ENCODE measurements around the gene FFAR3. TPM values are rescaled to one million over a fixed set of nuclear protein-coding genes. Genes with fewer than 3 reads are reported as not detected.

FFAR3 gene
- total and polyA plus RNA-seq, 4 donors, result 0.33 TPM; not detected in 3

DNA sequence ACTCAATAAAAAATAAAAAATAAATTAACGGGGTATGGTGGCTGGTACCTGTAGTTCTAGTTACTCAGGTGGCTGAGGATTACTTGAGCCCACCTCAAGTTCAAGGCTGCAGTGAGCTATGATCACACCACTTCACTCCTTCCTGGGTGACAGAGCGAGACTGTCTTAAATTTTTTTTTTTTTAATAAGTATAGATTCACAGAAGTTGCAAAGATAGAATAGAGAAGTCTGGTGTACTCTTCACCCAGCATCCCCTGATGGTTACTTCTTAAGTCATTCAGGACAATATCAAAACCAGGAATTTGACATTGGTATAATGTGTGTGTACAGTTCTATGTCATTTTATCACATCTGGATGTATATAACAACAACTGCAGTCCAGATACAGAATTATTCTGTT lies 37.0 kb upstream of the FFAR3 start:
- no peaks in the 10 kb centered on the region for H3K9me3 ChIP-seq (ENCODE audit: control insufficient read depth in 4 of 4, low read length in 3 of 4)
- no peaks in the 10 kb centered on the region for H3K27me3 ChIP-seq (ENCODE audit: control insufficient read depth in 4 of 4, insufficient read depth in 4 of 4, low read length in 3 of 4)
- TF ChIP-seq JUND (IDR thresholded peaks at IDR 0.05) (no peak), NR2F2 (IDR thresholded peaks at IDR 0.05) (no peak), FOXA1 (IDR thresholded peaks at IDR 0.05) (no peak), SP1 (IDR thresholded peaks at IDR 0.05) (no peak), FOXA2 (IDR thresholded peaks at IDR 0.05) (no peak), RAD21 (IDR thresholded peaks at IDR 0.05) (no peak), GABPA (IDR thresholded peaks at IDR 0.05 in 1 of 2, conservative IDR thresholded peaks at IDR 0.05 in 1 of 2) (no peak), RXRA (IDR thresholded peaks at IDR 0.05) (no peak), TAF1 (conservative IDR thresholded peaks at IDR 0.05) (no peak), HNF4G (IDR thresholded peaks at IDR 0.05) (no peak), EGR1 (IDR thresholded peaks at IDR 0.05; ENCODE audit: low read depth in 2 of 2) (no peak), YY1 (IDR thresholded peaks at IDR 0.05) (no peak)
- TF ChIP-seq, protein P1, sequence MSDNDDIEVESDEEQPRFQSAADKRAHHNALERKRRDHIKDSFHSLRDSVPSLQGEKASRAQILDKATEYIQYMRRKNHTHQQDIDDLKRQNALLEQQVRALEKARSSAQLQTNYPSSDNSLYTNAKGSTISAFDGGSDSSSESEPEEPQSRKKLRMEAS (IDR thresholded peaks at IDR 0.05), result no peak
- TF ChIP-seq, protein P2, sequence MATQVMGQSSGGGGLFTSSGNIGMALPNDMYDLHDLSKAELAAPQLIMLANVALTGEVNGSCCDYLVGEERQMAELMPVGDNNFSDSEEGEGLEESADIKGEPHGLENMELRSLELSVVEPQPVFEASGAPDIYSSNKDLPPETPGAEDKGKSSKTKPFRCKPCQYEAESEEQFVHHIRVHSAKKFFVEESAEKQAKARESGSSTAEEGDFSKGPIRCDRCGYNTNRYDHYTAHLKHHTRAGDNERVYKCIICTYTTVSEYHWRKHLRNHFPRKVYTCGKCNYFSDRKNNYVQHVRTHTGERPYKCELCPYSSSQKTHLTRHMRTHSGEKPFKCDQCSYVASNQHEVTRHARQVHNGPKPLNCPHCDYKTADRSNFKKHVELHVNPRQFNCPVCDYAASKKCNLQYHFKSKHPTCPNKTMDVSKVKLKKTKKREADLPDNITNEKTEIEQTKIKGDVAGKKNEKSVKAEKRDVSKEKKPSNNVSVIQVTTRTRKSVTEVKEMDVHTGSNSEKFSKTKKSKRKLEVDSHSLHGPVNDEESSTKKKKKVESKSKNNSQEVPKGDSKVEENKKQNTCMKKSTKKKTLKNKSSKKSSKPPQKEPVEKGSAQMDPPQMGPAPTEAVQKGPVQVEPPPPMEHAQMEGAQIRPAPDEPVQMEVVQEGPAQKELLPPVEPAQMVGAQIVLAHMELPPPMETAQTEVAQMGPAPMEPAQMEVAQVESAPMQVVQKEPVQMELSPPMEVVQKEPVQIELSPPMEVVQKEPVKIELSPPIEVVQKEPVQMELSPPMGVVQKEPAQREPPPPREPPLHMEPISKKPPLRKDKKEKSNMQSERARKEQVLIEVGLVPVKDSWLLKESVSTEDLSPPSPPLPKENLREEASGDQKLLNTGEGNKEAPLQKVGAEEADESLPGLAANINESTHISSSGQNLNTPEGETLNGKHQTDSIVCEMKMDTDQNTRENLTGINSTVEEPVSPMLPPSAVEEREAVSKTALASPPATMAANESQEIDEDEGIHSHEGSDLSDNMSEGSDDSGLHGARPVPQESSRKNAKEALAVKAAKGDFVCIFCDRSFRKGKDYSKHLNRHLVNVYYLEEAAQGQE (IDR thresholded peaks at IDR 0.05), result no peak
- TF ChIP-seq, protein P3, sequence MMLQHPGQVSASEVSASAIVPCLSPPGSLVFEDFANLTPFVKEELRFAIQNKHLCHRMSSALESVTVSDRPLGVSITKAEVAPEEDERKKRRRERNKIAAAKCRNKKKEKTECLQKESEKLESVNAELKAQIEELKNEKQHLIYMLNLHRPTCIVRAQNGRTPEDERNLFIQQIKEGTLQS (IDR thresholded peaks at IDR 0.05), result no peak
- TF ChIP-seq, protein P4, sequence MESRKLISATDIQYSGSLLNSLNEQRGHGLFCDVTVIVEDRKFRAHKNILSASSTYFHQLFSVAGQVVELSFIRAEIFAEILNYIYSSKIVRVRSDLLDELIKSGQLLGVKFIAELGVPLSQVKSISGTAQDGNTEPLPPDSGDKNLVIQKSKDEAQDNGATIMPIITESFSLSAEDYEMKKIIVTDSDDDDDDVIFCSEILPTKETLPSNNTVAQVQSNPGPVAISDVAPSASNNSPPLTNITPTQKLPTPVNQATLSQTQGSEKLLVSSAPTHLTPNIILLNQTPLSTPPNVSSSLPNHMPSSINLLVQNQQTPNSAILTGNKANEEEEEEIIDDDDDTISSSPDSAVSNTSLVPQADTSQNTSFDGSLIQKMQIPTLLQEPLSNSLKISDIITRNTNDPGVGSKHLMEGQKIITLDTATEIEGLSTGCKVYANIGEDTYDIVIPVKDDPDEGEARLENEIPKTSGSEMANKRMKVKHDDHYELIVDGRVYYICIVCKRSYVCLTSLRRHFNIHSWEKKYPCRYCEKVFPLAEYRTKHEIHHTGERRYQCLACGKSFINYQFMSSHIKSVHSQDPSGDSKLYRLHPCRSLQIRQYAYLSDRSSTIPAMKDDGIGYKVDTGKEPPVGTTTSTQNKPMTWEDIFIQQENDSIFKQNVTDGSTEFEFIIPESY (IDR thresholded peaks at IDR 0.05), result no peak
- DNase-seq (ENCODE audit: low spot score), result no peak
- WGBS, result 93% methylated on average over 2 of the region's 2 CpGs
- H3K9ac ChIP-seq (ENCODE audit: low read depth in 1 of 2, low read length in 2 of 2), result no peak overlapping the region
- H3K4me1 ChIP-seq (ENCODE audit: control insufficient read depth in 4 of 4, insufficient read depth in 4 of 4, low read length in 3 of 4), result peaks cover 0 to 2% (median 0%) of the 10 kb centered on the region in 4 donors
- no peak overlapping the region for H3K4me3 ChIP-seq (ENCODE audit: low read depth in 1 of 3, low read length in 3 of 3)
- H3K27ac ChIP-seq (ENCODE audit: low read depth in 1 of 2, low read length in 2 of 2), result no peak overlapping the region
- no peaks in the 10 kb centered on the region for H3K36me3 ChIP-seq (ENCODE audit: control insufficient read depth in 4 of 4, insufficient read depth in 3 of 4, low read depth in 1 of 4, low read length in 3 of 4)

DNA sequence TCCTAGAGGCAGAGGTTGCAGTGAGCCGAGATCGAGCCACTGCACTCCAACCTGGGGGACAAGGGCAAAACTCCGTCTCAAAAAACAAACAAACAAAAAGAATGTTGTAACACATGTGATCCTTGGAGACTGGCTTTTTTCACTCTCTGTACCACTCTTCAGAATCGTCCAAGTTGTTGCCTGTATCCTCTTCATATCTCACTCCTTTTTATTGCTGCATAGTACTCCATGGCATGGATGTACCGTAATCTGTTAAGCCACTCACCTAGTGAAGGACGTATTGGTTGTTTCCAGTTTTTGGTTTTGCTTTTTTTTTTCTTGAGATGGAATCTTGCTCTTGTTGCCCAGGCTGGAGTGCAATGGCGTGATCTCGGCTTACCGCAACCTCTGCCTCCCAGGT lies 36.2 kb upstream of the FFAR3 start:
- WGBS, result 77% methylated on average over 9 of the region's 9 CpGs
- Histone ChIP-seq H3K27ac (ENCODE audit: low read depth in 1 of 2, low read length in 2 of 2) (no peak overlapping the region), H3K9ac (ENCODE audit: low read depth in 1 of 2, low read length in 2 of 2) (no peak overlapping the region), H3K4me3 (ENCODE audit: low read depth in 1 of 3, low read length in 3 of 3) (no peak overlapping the region), H3K9me3 (ENCODE audit: control insufficient read depth in 4 of 4, low read length in 3 of 4) (no peaks in the 10 kb centered on the region), H3K27me3 (ENCODE audit: control insufficient read depth in 4 of 4, insufficient read depth in 4 of 4, low read length in 3 of 4) (no peaks in the 10 kb centered on the region), H3K36me3 (ENCODE audit: control insufficient read depth in 4 of 4, insufficient read depth in 3 of 4, low read depth in 1 of 4, low read length in 3 of 4) (no peaks in the 10 kb centered on the region), H3K4me1 (ENCODE audit: control insufficient read depth in 4 of 4, insufficient read depth in 4 of 4, low read length in 3 of 4) (no peaks in the 10 kb centered on the region)
- no peak for DNase-seq (ENCODE audit: low spot score)
- no peak for TF ChIP-seq NR2F2 (IDR thresholded peaks at IDR 0.05)
- no peak for TF ChIP-seq YY1 (IDR thresholded peaks at IDR 0.05)
- TF ChIP-seq, protein P5, sequence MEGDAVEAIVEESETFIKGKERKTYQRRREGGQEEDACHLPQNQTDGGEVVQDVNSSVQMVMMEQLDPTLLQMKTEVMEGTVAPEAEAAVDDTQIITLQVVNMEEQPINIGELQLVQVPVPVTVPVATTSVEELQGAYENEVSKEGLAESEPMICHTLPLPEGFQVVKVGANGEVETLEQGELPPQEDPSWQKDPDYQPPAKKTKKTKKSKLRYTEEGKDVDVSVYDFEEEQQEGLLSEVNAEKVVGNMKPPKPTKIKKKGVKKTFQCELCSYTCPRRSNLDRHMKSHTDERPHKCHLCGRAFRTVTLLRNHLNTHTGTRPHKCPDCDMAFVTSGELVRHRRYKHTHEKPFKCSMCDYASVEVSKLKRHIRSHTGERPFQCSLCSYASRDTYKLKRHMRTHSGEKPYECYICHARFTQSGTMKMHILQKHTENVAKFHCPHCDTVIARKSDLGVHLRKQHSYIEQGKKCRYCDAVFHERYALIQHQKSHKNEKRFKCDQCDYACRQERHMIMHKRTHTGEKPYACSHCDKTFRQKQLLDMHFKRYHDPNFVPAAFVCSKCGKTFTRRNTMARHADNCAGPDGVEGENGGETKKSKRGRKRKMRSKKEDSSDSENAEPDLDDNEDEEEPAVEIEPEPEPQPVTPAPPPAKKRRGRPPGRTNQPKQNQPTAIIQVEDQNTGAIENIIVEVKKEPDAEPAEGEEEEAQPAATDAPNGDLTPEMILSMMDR (IDR thresholded peaks at IDR 0.05; ENCODE audit: low read depth, low read length, missing input control), result no peak
- TF ChIP-seq RXRA (IDR thresholded peaks at IDR 0.05), result no peak
- TF ChIP-seq, protein P4 (IDR thresholded peaks at IDR 0.05), result no peak
- TF ChIP-seq RAD21 (IDR thresholded peaks at IDR 0.05), result no peak
- no peak for TF ChIP-seq TAF1 (conservative IDR thresholded peaks at IDR 0.05)
- TF ChIP-seq HNF4A (conservative IDR thresholded peaks at IDR 0.05), result no peak
- TF ChIP-seq, protein P3 (IDR thresholded peaks at IDR 0.05), result no peak
- TF ChIP-seq FOXA2 (IDR thresholded peaks at IDR 0.05), result no peak
- TF ChIP-seq JUND (IDR thresholded peaks at IDR 0.05), result no peak
- no peak for TF ChIP-seq FOXA1 (IDR thresholded peaks at IDR 0.05)
- TF ChIP-seq SP1 (IDR thresholded peaks at IDR 0.05), result no peak
- TF ChIP-seq, protein P2 (IDR thresholded peaks at IDR 0.05), result no peak
